Esophagus muscularis mucosa (tissue), 3 donors: ENCODE measurements around the gene FUT4.

Source experiments
- CTCF ChIP-seq, 3 experiments: fragments of 200-600 bp in 2 of 3; fragments of 450-650 bp in 1 of 3; sonication (generic) in 2 of 3; IDR thresholded peaks; one replicate each; pipeline ENCODE4 v1.5.1; 2017 to 2019; ENCODE audit warnings: antibody characterized with exemption in 3 of 3, mild to moderate bottlenecking in 2 of 3, moderate library complexity in 1 of 3
- POLR2A ChIP-seq: fragments of 450-650 bp; IDR thresholded peaks from one replicate; pipeline ENCODE4 v1.6.1; 2017; ENCODE audit warnings: antibody characterized with exemption, moderate library complexity, mild to moderate bottlenecking, low read depth
- POLR2AphosphoS5 ChIP-seq, 2 donors: sonication (generic); formaldehyde crosslinking; IDR thresholded peaks; one replicate each; pipeline ENCODE4 v1.6.1; 2017; ENCODE audit warnings: antibody characterized with exemption in 2 of 2

- TF ChIP-seq CTCF (IDR thresholded peaks at IDR 0.05): no peak
- TF ChIP-seq POLR2AphosphoS5 (IDR thresholded peaks at IDR 0.05): no peak
- no peak for TF ChIP-seq POLR2A
Measured at GRCh38 chr11:94546886-94547285, 3.2 kb downstream of the FUT4 start.
